GM12891 (cell line): Measurements from ENCODE around the gene AUNIP.

Experiments used
- PAX5 ChIP-seq: IDR thresholded peaks from 2 replicates; pipeline ENCODE4 v1.6.1; 2011; ENCODE audit warnings: low read length, moderate library complexity, mild to moderate bottlenecking; ENCODE audit not compliant: insufficient read depth, severe bottlenecking
- POLR2A ChIP-seq: IDR thresholded peaks from 2 replicates; pipeline ENCODE4 v1.6.1; 2011; ENCODE audit warnings: low read depth, low read length, control low read depth
- POLR2AphosphoS5 ChIP-seq: IDR thresholded peaks from 2 replicates; pipeline ENCODE4 v1.6.1; 2011; ENCODE audit warnings: low read depth, low read length, control low read depth
- SPI1 ChIP-seq: IDR thresholded peaks from 2 replicates; pipeline ENCODE4 v1.6.1; 2011; ENCODE audit warnings: low read depth, low read length, control low read depth
- TAF1 ChIP-seq: IDR thresholded peaks from 2 replicates; pipeline ENCODE4 v1.6.1; 2011; ENCODE audit warnings: low read depth, low read length, control low read depth

- peak; percentile 87 for TF ChIP-seq POLR2A
- TF ChIP-seq POLR2AphosphoS5: peak; percentile 90
- no peak; the same call in 1 of the 2 replicates for TF ChIP-seq SPI1
- TF ChIP-seq TAF1: peak; percentile 98
- no peak for TF ChIP-seq PAX5
These were observed at the start of gene AUNIP for GRCh38 chr1:25858906-25859789.
